SH-SY5Y (cell line): ENCODE data around the gene NTRK2.

Source experiments
- GATA2 ChIP-seq: IDR thresholded peaks from 2 replicates; pipeline ENCODE4 v1.6.1; 2011; ENCODE audit warnings: mild to moderate bottlenecking, low read depth, low read length
- GATA3 ChIP-seq: IDR thresholded peaks from 2 replicates; pipeline ENCODE4 v1.6.1; 2011; ENCODE audit warnings: low read depth, mild to moderate bottlenecking, low read length, moderate library complexity

GRCh38 chr9:84622981-84623380, 46.5 kb upstream of the NTRK2 start:
- no peak for TF ChIP-seq GATA3
- no peak for TF ChIP-seq GATA2
